ENCODE results near the gene OLFML1. TPM values are rescaled to one million over a fixed set of nuclear protein-coding genes. Genes with fewer than 3 reads are reported as not detected.

The OLFML1 gene
- total and polyA plus RNA-seq, 12 donors, result 4.0 to 12.6 (median 6.2) TPM

- 61 to 83% (median 67%) methylated on average over 8 to 18 of the region's 18 CpGs for WGBS, 4 donors
- no peak overlapping the region for H3K4me3 ChIP-seq
- intact Hi-C loops (cut with DNase I), result no loop called here
- H3K36me3 ChIP-seq (replicated peaks in 1 of 2), result no peaks in the 10 kb centered on the region
- DNase-seq, result peak in 1 of 7 donors; percentile 38
- no peaks in the 10 kb centered on the region for H3K9me3 ChIP-seq (replicated peaks in 1 of 3)
- H3K27ac ChIP-seq, result peak overlapping the region in 4 of 5 donors; percentile 28 to 69 (median 48)
- H3K27me3 ChIP-seq, result no peaks in the 10 kb centered on the region
- no peak for TF ChIP-seq POLR2A (IDR thresholded peaks at IDR 0.05)
- TF ChIP-seq CTCF (IDR thresholded peaks at IDR 0.05), result no peak
- peaks cover 9 to 41% of the 10 kb centered on the region in 2 donors for H3K4me1 ChIP-seq (replicated peaks in 1 of 2)
Observed at GRCh38 chr11:7520011-7520942, 35.0 kb downstream of the OLFML1 start.

- H3K4me3 ChIP-seq, result no peak overlapping the region
- H3K4me1 ChIP-seq (replicated peaks in 1 of 2), result peaks cover 9 to 41% of the 10 kb centered on the region in 2 donors
- H3K27me3 ChIP-seq, result no peaks in the 10 kb centered on the region
- H3K27ac ChIP-seq, result peak overlapping the region in 3 of 5 donors; percentile 43 to 69 (median 54)
- TF ChIP-seq POLR2A (IDR thresholded peaks at IDR 0.05) (no peak), CTCF (IDR thresholded peaks at IDR 0.05) (no peak)
- intact Hi-C loops (cut with DNase I), result no loop called here
- no peaks in the 10 kb centered on the region for H3K9me3 ChIP-seq (replicated peaks in 1 of 3)
- DNase-seq, result no peak
- 0 to 54% (median 2%) methylated on average over 1 to 2 of the region's 2 CpGs for WGBS, 4 donors
- no peaks in the 10 kb centered on the region for H3K36me3 ChIP-seq (replicated peaks in 1 of 2)
Observed at GRCh38 chr11:7520981-7521487, 35.7 kb downstream of the OLFML1 start.

GRCh38 chr11:7522121-7522520, 36.8 kb downstream of the OLFML1 start:
- 61 to 67% (median 62%) methylated on average over 4 of the region's 4 CpGs for WGBS, 4 donors
- Histone ChIP-seq H3K27ac (peak overlapping the region in 1 of 5 donors; percentile 30), H3K27me3 (no peaks in the 10 kb centered on the region), H3K36me3 (replicated peaks in 1 of 2) (no peaks in the 10 kb centered on the region), H3K4me1 (replicated peaks in 1 of 2) (peaks cover 9 to 41% of the 10 kb centered on the region in 2 donors), H3K4me3 (no peak overlapping the region), H3K9me3 (replicated peaks in 1 of 3) (no peaks in the 10 kb centered on the region)
- TF ChIP-seq POLR2A (IDR thresholded peaks at IDR 0.05) (no peak), CTCF (IDR thresholded peaks at IDR 0.05) (no peak)
- intact Hi-C loops (cut with DNase I), result no loop called here
- DNase-seq, result no peak

- WGBS, 4 donors, result 92 to 97% (median 94%) methylated on average over 4 of the region's 4 CpGs
- Histone ChIP-seq H3K4me3 (no peak overlapping the region), H3K27me3 (no peaks in the 10 kb centered on the region), H3K27ac (peak overlapping the region in 1 of 5 donors; percentile 30), H3K9me3 (replicated peaks in 1 of 3) (no peaks in the 10 kb centered on the region), H3K4me1 (replicated peaks in 1 of 2) (peaks cover 9 to 41% of the 10 kb centered on the region in 2 donors), H3K36me3 (replicated peaks in 1 of 2) (no peaks in the 10 kb centered on the region)
- intact Hi-C loops (cut with DNase I), result no loop called here
- no peak for TF ChIP-seq POLR2A (IDR thresholded peaks at IDR 0.05)
- TF ChIP-seq CTCF (IDR thresholded peaks at IDR 0.05), result no peak
- DNase-seq, result no peak
Observed at GRCh38 chr11:7522546-7522945, 37.2 kb downstream of the OLFML1 start.

All from adrenal gland (tissue), 12 donors.